Measurements from ENCODE around the gene A3GALT2.

A3GALT2 gene

GRCh38 chr1:33274446-33274845 lies 46.5 kb downstream of the A3GALT2 start:
- H3K4me3 ChIP-seq (ENCODE audit: low read depth, low read length): no peak overlapping the region
- no peak for TF ChIP-seq CTCF (IDR thresholded peaks at IDR 0.05; ENCODE audit: control insufficient read depth, extremely low read depth, insufficient read depth)
- no peak for DNase-seq (ENCODE audit: low read depth)

- no peak for TF ChIP-seq CTCF (IDR thresholded peaks at IDR 0.05; ENCODE audit: control insufficient read depth, extremely low read depth, insufficient read depth)
- no peak for DNase-seq (ENCODE audit: low read depth)
- no peak overlapping the region for H3K4me3 ChIP-seq (ENCODE audit: low read depth, low read length)
These were observed 46.9 kb downstream of the A3GALT2 start for GRCh38 chr1:33273961-33274371.

GRCh38 chr1:33273406-33273805 lies 47.5 kb downstream of the A3GALT2 start:
- H3K4me3 ChIP-seq (ENCODE audit: low read depth, low read length): no peak overlapping the region
- DNase-seq (ENCODE audit: low read depth): no peak
- TF ChIP-seq CTCF (IDR thresholded peaks at IDR 0.05; ENCODE audit: control insufficient read depth, extremely low read depth, insufficient read depth): no peak

- no peak for TF ChIP-seq CTCF (IDR thresholded peaks at IDR 0.05; ENCODE audit: control insufficient read depth, extremely low read depth, insufficient read depth)
- no peak overlapping the region for H3K4me3 ChIP-seq (ENCODE audit: low read depth, low read length)
- no peak for DNase-seq (ENCODE audit: low read depth)
These were observed 48.0 kb downstream of the A3GALT2 start for GRCh38 chr1:33272930-33273329.

- no peak for TF ChIP-seq CTCF (IDR thresholded peaks at IDR 0.05; ENCODE audit: control insufficient read depth, extremely low read depth, insufficient read depth)
- no peak overlapping the region for H3K4me3 ChIP-seq (ENCODE audit: low read depth, low read length)
- no peak for DNase-seq (ENCODE audit: low read depth)
These were observed 48.4 kb downstream of the A3GALT2 start for GRCh38 chr1:33272509-33272908.

GRCh38 chr1:33271666-33272505 lies 49.0 kb downstream of the A3GALT2 start:
- no peak for DNase-seq (ENCODE audit: low read depth)
- no peak overlapping the region for H3K4me3 ChIP-seq (ENCODE audit: low read depth, low read length)
- no peak for TF ChIP-seq CTCF (IDR thresholded peaks at IDR 0.05; ENCODE audit: control insufficient read depth, extremely low read depth, insufficient read depth)

Measured in LNCaP clone FGC (cell line).